ENCODE data around the gene TMEM176A. TPM values are rescaled to one million over a fixed set of nuclear protein-coding genes. Genes with fewer than 3 reads are reported as not detected.
A peak's percentile ranks its signal among the peaks of the same experiment; 100 is the strongest.

Gene TMEM176A
- total RNA-seq, 1 donor from 2014 or later, result 31.5 TPM

DNA sequence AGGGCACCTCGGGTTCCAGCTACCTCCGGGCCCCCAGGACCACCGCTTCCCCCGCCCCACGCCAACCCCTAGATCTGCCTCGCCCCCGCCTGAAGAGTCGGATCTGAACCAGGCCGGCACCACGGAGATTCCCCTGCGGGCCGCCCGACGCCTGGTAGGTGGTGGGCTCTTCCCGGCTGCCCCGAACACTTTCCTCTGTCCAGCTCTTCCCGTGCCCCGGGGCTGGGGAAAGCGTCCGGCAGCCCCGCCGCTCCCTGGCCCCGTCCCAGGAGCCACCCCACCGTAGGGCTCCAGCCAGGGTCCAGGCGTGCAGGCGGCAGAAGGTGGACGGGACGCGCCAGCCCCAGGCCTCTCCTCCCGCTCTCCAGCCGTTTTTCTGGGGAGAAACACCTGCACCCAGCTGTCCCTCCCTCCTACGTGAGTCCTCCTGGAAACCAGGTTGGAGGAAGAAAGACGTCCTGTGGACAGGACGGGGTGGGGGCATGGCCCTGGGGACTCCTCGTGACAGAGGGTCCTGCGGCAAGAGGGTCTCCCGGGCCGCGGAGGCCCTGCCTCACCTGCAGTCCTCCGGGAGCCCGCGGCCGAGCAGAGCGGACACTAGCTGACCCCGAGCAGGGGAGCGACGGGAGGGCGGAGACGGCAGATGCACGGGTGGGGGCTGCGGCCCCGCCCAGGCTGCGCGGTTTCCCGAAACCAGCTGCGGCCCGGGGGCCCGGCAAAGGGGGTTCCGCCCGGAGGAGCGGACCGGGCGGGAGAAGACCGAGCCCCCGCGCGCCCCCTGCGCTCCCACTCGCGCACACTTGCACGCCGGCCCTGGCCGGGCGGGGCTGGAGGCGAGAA lies 608 bp upstream of the TMEM176A start, which contains the start of gene TMEM176B:
TMEM176B (minus strand) TSS at position 624 of the 840 bp plus-strand sequence. CDS start 3,795 bp downstream, outside the sequence.
- DNase-seq (ENCODE audit: low spot score in 2 of 2), result no peak
- H3K27me3 ChIP-seq, result peaks cover 10% of the 10 kb centered on the region
- intact Hi-C loops (cut with DNase I), result no loop called here

DNA sequence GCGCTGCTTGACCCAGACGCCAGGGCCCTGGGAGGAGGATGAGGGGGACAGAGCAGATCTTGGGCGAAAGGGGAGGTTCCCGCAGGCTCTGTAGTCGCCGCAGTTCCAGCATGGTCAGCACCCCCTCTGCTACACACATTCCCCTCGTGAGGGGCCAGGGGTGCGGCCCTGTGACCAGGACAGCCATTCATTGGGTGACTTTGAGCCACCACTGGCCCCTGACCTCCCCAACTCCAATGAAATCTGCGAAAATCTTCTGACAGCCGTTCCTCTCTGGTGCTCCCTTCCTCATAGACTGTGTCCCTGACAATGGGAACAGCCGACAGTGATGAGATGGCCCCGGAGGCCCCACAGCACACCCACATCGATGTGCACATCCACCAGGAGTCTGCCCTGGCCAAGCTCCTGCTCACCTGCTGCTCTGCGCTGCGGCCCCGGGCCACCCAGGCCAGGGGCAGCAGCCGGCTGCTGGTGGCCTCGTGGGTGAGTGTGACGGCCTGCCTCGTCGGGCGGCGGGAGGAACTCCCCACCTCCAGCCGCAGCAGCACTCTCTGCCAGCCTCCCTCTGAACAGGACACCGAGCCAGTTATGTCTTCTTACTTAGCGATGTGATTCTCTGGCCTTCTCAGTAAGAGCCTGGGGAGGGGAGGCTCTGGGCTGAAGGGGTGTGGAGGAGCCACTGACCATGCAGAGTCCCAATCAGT lies 825 bp downstream of the TMEM176A start:
- Histone ChIP-seq H3K27ac (no peak overlapping the region), H3K4me1 (no peaks in the 10 kb centered on the region), H3K36me3 (no peaks in the 10 kb centered on the region), H3K4me3 (peak overlapping the region in 1 of 2 donors; percentile 63), H3K27me3 (peaks cover 10% of the 10 kb centered on the region), H3K9me3 (peaks cover 0 to 8% of the 10 kb centered on the region in 2 donors)
- TF ChIP-seq, protein P1, sequence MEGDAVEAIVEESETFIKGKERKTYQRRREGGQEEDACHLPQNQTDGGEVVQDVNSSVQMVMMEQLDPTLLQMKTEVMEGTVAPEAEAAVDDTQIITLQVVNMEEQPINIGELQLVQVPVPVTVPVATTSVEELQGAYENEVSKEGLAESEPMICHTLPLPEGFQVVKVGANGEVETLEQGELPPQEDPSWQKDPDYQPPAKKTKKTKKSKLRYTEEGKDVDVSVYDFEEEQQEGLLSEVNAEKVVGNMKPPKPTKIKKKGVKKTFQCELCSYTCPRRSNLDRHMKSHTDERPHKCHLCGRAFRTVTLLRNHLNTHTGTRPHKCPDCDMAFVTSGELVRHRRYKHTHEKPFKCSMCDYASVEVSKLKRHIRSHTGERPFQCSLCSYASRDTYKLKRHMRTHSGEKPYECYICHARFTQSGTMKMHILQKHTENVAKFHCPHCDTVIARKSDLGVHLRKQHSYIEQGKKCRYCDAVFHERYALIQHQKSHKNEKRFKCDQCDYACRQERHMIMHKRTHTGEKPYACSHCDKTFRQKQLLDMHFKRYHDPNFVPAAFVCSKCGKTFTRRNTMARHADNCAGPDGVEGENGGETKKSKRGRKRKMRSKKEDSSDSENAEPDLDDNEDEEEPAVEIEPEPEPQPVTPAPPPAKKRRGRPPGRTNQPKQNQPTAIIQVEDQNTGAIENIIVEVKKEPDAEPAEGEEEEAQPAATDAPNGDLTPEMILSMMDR (IDR thresholded peaks at IDR 0.05), result no peak
- no peak for DNase-seq (ENCODE audit: low spot score in 2 of 2)
- intact Hi-C loops (cut with DNase I), result no loop called here

More for the DNA sequence above, 608 bp upstream of the TMEM176A start, which contains the start of gene TMEM176B:
- Histone ChIP-seq H3K27ac (peak within 1 kb of the TSS in 1 of 2 donors; percentile 28), H3K36me3 (no peaks in the 10 kb centered on the region), H3K4me1 (no peaks in the 10 kb centered on the region), H3K9me3 (no peaks in the 10 kb centered on the region), H3K4me3 (peak within 1 kb of the TSS; percentile 50 to 63)
- TF ChIP-seq, protein P1 (IDR thresholded peaks at IDR 0.05), result no peak

DNA sequence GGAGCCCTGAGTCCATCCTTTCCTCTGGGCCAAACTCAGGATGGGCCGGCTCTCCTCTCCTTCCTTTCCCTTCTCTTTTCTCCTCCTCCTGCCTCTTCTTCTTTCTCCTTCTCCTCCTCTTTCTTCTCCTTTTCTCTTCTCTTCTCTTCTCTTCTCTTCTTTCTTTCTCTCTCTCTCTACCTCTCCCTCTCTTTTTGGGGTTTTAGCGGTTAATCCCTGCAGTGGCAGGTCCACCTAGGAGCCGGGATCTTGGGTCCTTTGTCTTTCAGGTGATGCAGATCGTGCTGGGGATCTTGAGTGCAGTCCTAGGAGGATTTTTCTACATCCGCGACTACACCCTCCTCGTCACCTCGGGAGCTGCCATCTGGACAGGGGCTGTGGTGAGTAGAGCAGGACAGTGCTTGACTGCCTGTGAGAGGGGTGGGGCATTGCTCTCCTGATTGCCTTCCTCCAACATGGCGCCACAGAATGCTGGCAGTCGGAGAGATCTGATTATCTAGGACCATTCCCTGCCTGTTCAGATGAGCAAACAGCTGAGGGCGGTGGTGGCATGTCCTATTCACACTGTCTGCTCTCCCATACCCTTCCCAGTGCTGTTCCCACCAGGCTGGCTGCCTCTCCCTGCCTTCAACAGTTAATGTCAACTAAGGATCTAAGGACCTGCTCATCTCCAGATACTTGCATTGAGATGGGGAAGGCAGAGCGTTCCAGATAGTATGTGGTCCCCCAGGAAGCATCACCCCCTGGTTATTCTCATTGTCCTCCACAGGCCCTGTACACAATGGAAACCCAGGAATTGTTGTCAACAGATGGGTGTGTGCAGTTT lies 1.6 kb downstream of the TMEM176A start:
- DNase-seq (ENCODE audit: low spot score in 2 of 2), result no peak
- intact Hi-C loops (cut with DNase I), result no loop called here
- Histone ChIP-seq H3K27me3 (peaks cover 10% of the 10 kb centered on the region), H3K4me3 (no peak overlapping the region), H3K9me3 (peaks cover 0 to 8% of the 10 kb centered on the region in 2 donors), H3K4me1 (no peaks in the 10 kb centered on the region), H3K27ac (no peak overlapping the region), H3K36me3 (no peaks in the 10 kb centered on the region)
- TF ChIP-seq, protein P1 (IDR thresholded peaks at IDR 0.05), result no peak

DNA sequence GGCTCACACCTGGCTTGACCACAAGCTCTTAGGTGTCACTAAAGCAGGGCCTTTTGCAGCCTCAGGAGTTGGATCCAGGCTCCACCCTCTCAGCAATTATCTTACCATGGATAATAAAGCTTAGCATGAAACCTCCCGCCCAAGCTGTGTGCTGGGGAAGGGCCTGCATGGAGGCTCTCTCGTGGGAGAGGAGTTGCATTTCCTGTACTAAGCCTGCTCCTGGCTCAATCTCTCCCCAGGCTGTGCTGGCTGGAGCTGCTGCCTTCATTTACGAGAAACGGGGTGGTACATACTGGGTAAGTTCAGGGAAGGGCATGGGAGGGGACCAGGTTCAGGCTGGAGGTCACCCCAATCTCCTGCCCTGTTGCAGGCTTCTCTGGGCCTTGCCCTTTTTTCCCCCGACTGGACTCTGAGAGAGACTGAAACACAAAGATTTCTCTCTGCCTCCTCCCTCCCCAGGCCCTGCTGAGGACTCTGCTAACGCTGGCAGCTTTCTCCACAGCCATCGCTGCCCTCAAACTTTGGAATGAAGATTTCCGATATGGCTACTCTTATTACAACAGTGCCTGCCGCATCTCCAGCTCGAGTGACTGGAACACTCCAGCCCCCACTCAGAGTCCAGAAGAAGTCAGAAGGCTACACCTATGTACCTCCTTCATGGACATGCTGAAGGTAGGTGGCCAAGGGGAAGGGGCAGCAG lies 2.7 kb downstream of the TMEM176A start:
- peaks cover 10% of the 10 kb centered on the region for H3K27me3 ChIP-seq
- DNase-seq (ENCODE audit: low spot score in 2 of 2), result no peak
- H3K36me3 ChIP-seq, result no peaks in the 10 kb centered on the region
- no peak overlapping the region for H3K27ac ChIP-seq
- H3K9me3 ChIP-seq, result peaks cover 0 to 8% of the 10 kb centered on the region in 2 donors
- H3K4me3 ChIP-seq, result no peak overlapping the region
- TF ChIP-seq, protein P1 (IDR thresholded peaks at IDR 0.05), result no peak
- no peaks in the 10 kb centered on the region for H3K4me1 ChIP-seq
- intact Hi-C loops (cut with DNase I), result no loop called here

DNA sequence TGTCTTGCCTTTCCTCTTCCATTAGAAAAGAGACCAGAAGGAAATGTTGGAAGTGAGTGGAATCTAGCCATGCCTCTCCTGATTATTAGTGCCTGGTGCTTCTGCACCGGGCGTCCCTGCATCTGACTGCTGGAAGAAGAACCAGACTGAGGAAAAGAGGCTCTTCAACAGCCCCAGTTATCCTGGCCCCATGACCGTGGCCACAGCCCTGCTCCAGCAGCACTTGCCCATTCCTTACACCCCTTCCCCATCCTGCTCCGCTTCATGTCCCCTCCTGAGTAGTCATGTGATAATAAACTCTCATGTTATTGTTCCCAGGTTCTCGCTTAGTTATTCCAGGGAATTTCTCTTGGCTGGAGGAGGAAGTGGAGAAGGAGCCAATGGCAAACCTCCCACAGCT lies 4.2 kb downstream of the TMEM176A start:
- TF ChIP-seq, protein P1 (IDR thresholded peaks at IDR 0.05), result no peak
- Histone ChIP-seq H3K4me1 (no peaks in the 10 kb centered on the region), H3K27ac (no peak overlapping the region), H3K36me3 (no peaks in the 10 kb centered on the region), H3K9me3 (peaks cover 0 to 8% of the 10 kb centered on the region in 2 donors), H3K27me3 (peaks cover 9% of the 10 kb centered on the region), H3K4me3 (no peak overlapping the region)
- no peak for DNase-seq (ENCODE audit: low spot score in 2 of 2)
- intact Hi-C loops (cut with DNase I), result no loop called here

Measured in ascending aorta (tissue), 2 donors.